ENCODE data around the gene DYNLT1.

DNA sequence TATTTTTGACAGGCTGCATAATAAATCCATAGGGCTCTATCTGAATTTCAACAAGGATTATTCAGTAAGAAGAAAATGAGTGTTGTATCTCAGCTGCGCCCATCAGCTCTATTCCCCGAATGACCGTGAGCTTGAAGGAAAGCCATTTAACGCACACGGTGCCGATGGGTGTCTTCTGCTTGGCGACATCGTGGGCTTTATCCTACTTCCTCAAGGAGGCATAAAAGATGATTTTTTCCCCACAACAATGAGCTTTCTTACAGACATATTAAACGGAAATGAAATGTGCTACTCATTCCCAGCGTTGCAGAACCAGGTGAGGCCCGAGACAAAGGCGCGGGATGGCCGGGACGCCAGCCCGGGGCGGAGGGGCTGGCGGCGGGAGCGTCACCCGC is 710 bp downstream of the DYNLT1 start:
- TF ChIP-seq, protein P1, sequence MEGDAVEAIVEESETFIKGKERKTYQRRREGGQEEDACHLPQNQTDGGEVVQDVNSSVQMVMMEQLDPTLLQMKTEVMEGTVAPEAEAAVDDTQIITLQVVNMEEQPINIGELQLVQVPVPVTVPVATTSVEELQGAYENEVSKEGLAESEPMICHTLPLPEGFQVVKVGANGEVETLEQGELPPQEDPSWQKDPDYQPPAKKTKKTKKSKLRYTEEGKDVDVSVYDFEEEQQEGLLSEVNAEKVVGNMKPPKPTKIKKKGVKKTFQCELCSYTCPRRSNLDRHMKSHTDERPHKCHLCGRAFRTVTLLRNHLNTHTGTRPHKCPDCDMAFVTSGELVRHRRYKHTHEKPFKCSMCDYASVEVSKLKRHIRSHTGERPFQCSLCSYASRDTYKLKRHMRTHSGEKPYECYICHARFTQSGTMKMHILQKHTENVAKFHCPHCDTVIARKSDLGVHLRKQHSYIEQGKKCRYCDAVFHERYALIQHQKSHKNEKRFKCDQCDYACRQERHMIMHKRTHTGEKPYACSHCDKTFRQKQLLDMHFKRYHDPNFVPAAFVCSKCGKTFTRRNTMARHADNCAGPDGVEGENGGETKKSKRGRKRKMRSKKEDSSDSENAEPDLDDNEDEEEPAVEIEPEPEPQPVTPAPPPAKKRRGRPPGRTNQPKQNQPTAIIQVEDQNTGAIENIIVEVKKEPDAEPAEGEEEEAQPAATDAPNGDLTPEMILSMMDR (IDR thresholded peaks at IDR 0.05) = no peak
- TF ChIP-seq POLR2A (IDR thresholded peaks at IDR 0.05) (no peak), EP300 (IDR thresholded peaks at IDR 0.05) (no peak)
